DMS53 treated with DMSO at 0.1 percent for 48 hours (cell line): ENCODE data around the gene CHRM2.

Source experiments
- DNase-seq: peaks from one replicate; lab custom pipeline; 2025; ENCODE audit not compliant: unreplicated experiment; lab: John Stamatoyannopoulos, UW

CHRM2 gene

DNA sequence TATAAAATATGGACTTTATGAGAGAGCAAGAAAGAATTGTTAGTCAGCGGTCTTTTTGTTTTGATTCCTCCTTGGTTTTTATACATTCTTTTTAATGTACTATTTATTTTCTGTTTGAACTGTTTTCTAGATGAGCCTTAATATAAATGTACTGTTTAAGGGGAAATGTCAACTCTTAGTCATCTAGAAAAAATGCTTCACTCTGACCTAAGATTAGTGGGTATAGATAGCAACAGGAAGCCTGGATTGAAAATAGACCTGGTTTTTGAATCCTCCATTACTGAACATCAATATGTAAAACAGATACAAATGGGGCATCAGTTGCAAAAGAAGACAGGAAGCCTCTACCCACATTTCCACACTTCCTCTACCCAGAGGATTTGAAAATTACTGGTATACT, 87.8 kb downstream of the CHRM2 start:
- peak; percentile 13 for DNase-seq

DNA sequence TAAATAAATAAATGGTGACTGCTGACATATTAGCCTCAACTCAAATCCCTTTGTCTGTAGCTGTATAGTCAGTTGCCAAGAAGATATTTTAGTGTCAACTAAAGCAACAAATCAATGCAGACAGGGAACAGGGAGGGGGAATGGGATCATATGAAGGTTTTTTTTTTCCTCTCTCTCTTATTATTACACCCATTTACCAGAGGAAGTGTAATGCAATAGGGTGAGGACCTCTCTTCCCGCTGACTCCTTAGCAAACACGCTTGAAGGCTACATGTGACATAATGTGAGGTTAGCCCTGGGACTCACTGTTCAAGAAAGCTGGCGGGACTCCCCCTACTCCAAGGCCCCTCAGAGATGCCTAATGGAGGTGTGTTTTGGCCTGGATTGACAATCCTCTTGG, 88.2 kb downstream of the CHRM2 start:
- DNase-seq, result no peak

DNA sequence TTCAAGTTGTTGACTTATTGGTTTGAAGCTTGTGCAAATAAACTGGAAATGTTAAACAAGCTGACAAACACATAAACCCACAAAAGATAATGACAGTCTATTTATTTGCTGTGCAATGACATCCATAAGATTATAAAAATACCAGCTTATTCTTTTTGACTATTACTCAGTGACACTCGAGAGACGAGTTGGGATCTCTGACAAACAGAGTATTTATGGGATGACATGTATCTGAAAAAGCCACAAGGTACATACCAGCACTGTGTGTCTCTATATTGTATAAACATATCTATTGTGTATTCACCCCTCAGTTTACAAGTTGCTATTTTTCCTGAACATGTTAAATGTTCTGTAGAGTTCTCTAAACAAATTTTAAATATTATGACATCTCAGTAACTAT, 88.9 kb downstream of the CHRM2 start:
- no peak for DNase-seq

DNA sequence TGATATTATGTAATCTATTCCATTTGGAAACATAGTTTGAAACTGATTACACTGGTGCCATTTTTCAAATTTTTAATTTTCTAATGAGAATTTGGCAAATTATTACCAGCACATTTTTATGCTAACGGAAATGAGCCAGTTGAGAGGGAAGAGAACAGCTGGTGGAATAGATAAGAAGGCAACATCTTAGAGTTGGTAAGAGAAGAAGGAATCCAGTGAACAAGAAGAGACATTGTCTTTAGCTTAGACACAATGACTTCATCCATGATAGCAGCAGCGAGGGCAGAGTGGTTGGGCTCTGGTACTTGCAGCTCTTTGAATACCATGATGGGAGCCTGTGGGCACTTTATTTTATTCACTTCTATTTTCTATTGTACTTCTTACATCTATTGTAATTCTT, 89.6 kb downstream of the CHRM2 start:
- DNase-seq, result no peak

DNA sequence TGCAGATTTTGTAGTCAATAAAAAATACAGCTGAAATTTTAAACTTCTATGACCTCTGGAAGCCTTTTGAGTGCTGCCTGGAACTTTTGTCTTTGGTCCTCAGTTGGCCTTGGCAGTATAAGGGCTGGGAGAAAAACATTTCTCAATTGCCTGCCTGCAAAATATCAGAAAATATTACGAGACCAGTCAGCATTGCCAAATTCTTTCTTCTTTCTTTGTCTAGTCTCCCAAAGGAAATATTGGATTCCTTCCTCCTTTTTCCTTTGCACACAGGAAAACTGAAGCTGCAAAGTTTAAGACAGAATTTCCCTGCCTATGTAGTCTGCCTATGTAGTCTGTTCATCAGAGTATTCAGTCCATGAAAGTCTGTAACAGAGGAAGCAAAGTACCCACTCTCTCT, 95.9 kb downstream of the CHRM2 start:
- DNase-seq, result no peak

DNA sequence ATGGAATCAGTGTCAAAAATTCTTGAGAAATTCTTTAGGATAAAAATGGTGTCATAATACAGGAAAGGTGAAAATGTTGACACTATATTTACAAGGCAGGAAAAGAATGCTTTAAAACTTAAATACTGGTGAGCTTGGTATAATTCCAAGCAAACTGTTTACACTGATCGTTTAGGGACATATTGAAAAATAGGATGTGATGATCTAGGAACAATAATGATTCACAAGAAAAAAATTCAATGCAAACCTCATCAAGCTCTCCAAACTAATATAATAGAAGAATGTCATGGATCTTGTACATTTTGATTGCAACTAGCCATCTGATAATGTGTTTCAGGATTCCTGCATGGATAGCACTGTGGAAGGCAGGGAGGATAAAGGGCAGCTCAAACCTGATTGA, 98.4 kb downstream of the CHRM2 start:
- no peak for DNase-seq

DNA sequence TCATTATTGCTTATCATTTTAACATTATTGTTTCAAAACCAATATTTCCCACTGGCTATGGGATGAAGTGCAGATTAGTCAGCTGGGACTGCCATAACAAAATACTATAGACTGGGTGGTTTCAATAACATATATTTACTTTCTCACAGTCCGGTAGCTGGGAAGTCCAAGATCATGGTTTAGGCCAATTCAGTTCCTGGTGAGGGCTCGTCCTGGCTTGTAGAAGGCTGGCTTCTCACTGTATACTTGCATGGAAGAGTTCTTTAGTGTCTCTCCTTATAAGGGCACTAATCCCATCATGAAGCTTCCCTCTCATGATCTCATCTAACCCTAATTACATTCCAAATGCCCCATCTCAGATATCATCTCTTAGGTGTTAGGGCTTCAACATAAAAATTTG, 101.3 kb downstream of the CHRM2 start:
- DNase-seq, result no peak

DNA sequence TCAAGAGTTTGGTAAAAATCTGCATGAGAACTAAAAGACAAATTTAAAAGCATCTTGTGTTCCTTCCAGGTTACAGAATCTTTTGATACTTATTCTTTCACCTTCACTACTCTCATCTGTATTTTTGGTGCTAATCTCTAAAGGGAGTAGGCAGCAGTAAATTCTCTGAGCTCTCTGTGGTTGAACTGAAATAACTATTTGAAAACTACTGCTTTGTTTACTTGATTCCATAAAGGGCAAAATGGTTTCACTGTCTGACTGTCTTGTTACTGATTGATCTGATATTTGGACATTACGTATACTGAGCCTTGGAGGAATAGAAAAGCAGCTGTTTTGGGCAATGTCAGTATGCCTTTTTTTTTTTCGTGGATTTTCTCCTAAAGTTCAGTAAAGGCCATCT, 103.3 kb downstream of the CHRM2 start:
- DNase-seq, result no peak

DNA sequence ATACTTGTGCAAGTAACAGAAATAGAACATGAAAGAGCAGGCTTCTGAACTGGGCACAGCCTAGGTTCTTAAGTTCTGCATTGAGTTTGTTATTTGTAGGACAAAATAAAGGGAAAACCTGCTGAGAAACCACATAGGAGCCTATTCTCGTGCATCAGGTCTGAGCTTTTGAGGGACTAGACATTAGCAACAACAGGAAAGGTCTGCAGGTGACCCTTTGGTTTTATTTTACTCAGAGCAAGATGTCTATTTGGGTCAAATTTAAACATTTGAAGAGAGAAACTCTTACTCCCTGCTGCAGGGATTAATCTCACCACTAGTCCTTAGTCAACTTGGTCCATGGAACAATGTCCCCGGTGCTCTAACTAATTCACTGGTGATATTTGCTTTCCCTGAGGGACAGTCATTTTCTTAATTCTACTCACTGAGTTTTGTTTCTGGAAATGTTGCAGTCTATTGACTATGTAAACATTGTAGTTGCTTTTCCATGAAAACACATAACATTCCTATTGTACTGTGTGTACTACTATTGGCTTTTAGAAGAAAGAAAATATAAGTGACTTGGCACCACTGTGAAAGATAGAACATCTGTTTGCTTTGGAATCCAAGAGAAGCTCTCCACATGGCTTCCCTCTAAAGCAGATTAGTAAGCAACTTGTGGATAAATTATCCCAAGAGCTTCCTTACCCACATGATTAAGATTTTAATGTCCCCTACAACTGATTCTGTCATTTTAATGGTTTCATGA, 108.2 kb downstream of the CHRM2 start:
- peak; percentile 19 for DNase-seq

DNA sequence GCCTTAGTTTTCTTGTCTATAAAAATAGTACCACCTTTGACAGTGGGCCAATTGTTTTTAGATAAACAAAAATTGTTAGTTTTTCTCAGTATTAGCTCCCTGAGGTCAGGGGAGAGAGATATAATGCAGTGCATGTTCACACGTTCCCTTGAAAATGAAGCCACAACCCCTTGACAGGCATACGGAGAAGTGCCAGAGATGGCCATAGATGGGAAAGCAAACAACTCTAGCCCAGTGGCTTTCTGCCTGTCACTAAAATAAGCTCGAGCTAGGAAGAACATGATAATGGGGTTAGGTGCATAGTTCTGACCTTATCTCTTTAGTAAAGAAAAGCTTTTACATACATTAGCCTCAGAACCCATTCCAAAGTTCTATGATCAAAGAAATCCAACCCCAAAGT, 124.9 kb downstream of the CHRM2 start:
- DNase-seq, result no peak

DNA sequence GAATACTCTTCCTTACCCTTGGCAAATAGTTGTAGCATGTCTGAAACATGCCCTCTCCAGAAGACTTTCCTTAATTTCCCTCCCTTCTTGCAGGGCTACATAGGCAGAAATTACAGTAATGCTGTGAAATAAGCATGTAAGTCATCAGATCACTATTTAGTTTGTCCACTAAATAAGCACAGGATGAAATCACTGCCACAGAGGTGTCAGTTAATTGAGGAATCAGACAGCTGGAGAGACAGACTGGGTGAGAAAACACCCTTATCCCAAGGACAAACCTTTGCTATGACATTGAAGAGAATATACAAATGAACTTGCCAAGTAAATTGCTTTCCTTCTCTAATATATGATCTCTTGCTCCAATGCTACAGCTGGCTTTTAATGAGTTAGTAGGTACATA, 129.3 kb downstream of the CHRM2 start:
- no peak for DNase-seq

DNA sequence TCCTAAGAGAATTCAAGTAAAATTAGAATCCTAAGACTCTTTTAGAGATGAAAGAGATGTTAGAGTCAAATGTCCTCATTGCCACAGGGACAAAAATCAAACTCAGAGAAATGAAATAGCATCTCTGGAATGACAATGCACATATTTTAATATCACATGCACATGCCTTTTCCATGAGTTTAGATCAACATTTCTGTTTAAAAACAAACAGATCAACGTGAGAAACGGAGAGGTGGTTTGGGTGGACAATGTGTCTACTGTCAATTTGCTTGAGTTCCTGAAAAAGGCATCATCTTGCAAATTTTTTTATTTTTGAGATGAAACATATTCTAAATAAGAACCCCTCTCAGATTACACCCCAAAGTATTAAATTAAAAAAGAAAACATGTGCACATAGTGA, 130.0 kb downstream of the CHRM2 start:
- DNase-seq, result no peak

DNA sequence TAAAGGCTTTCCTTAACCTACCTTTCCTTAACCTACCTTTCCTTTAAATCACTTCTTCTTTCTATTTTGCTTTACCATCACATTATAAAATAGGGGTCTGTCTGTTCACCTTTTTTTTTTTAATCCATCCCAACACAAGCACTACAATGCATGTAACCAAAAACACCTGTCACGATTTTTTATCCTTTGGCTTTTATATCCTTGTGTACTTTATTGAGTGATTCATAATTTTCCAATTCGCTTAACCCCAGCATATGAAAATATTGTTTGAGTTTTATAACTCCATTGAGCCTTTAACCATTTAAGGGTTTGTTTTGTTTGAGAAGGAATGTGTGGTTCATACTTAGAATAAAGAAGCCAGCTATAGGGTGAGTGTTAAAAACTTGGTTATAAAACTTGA, 132.2 kb downstream of the CHRM2 start:
- no peak for DNase-seq

DNA sequence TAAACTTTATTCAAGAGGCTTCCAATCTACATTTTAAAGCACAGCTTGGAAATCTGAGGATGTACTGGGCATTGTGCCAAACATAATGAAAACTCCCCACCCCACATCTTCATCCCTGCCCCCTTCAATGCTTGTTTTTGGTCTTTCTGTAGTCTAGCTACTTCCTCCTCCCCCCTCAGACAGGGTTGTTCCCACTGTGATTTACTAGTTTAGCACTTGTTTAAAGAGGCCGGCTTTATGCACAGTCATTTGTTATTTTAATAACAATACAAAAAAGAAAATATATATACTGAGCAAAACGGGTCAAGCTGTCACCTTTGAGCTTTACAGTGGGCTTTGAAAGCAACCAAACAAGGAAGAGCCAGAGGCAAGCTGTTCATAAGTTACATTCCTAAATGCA, 132.6 kb downstream of the CHRM2 start:
- DNase-seq, result no peak

DNA sequence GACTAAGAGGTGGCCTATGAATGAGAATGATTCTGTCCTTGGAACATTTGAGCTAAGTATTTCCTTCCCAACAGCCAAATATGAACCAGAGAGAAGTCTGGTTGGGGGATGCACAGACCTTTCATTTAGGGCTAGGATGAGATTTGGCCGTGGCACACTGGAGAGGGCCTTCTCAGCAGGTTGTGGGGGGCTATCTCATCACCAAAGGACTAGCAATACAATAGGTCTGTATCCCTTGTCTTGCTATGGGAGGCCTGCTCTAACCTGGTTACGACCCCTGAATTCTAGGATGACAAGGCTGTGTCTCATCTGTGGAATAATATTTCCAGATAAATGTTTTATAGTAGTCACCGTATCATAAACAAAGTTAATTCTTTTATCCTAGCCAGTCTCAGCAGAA, 133.0 kb downstream of the CHRM2 start:
- no peak for DNase-seq

DNA sequence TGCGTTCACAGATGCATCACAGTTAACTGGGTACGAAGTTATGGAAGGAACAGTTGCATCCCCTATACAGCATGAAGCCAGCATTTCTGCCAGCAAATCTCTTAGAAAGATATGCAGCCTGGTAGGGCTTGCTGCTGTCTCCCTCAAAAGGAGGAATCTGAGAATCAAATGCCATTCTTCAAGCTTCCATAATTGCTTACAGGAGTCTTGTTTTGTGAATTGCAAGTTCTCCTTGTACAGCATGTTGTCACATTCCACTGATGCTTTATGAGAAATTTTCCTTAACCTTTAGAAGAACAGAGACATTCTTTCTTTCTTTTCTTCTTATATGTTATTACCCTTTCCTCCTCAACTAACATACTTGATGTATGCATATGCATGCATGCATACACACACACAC, 134.6 kb downstream of the CHRM2 start:
- no peak for DNase-seq

DNA sequence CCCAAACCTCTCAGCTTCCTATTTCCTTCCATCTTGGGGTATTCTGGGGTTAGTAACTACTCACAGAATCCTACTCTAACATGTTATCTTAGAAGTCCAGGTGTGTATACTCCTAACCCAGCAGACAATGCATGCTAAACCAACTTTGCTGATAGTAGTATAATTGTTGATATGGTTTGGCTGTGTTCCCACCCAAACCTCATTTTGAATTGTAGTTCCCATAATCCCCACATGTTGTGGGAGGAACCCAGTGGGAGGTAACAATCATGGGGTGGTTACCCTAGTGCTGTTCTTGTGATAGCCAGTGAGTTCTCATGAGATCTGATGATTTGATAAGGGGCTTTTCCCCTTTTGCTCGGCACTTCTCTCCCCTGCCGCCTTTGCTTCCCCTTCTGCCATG, 135.1 kb downstream of the CHRM2 start:
- no peak for DNase-seq

DNA sequence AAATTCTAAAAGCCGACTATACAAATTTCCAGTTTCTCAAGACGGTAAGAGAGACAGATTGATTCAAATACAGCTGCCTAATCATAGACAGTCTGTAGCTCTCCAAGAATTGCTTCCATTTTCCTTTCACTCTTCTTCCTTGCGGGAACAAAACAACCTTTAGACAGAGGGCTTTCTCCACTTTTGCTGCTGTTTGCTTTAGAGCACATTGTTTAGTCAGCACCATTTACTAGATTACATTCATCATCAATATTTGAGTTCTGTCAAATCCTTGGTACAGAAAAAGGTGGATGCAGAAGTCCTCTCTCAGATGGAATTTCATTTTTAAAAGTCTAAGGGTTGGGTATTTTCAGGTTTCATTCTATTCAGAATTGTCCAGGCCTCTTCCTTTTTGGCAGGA, 137.4 kb downstream of the CHRM2 start:
- no peak for DNase-seq

DNA sequence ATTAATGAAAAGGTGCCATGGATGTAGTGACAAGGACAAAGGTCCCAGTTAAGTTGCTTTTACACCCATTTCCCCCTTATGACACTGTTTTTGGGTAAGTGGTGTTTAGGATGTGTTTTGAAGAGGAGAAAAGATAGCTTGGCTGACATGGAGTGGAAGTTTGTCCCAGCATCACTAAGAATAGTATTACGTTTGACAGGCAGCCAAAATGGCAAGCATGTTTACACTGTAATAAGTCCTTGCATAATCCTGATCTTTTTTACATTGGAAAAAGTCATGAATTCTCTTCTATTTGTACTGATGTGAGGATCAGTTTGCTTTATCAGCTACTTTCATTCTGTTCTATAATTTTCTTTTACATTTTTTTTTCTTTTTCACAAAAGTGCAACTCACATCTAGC, 137.8 kb downstream of the CHRM2 start:
- no peak for DNase-seq

DNA sequence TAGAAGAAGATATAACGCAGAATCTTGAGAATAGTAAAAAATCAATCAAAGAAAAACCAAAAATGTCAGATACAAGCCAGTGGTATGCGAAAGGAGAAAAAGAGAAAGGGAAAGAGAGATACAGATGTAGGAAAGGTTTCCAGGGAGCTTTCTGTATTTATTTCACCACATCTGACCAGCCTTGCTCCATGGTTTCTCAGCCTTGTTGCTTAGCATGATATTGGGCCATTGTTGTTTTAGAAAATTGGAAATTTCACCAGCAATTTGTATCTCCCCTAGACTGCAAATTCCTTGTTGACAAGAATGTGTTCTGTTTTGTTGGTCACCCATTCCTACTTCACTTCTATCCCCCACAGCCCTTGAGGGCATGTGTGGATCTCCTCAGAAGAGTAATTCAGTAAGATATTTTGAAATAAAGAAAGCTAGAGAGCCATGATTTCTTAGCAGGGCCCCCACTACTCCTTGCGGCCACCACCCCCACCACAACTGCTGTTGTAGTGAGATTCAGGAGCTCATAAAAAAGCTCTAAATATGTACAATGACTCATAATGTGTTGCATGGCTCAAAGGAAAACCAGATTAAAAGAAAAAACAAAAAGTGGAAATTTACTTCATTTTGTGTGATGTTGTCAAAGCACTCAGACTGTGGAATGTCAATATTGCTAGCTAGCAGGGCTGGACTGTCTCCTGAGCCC, 138.7 kb downstream of the CHRM2 start:
- DNase-seq, result no peak

DNA sequence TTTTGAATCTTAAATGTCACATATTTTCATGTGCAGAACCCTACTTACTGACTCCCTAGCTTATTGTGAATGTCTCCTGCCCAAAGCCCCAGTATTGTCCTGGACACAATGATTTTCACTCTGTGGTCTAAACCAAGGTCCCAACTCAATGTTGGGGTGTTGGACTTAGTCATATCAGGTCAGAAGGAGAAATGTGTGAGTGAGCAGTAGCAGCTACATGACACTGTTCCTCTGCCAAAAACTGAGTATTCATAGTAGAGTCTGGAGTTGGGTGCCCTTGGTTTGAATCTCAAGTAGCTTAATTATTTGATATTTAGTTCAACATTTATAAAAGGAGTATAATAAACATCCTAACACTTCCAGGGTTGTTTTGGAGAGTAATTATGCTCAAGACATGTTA, 141.0 kb downstream of the CHRM2 start:
- no peak for DNase-seq

DNA sequence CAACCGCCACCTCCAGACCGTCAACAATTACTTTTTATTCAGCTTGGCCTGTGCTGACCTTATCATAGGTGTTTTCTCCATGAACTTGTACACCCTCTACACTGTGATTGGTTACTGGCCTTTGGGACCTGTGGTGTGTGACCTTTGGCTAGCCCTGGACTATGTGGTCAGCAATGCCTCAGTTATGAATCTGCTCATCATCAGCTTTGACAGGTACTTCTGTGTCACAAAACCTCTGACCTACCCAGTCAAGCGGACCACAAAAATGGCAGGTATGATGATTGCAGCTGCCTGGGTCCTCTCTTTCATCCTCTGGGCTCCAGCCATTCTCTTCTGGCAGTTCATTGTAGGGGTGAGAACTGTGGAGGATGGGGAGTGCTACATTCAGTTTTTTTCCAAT, 146.6 kb downstream of the CHRM2 start:
- DNase-seq, result no peak

DNA sequence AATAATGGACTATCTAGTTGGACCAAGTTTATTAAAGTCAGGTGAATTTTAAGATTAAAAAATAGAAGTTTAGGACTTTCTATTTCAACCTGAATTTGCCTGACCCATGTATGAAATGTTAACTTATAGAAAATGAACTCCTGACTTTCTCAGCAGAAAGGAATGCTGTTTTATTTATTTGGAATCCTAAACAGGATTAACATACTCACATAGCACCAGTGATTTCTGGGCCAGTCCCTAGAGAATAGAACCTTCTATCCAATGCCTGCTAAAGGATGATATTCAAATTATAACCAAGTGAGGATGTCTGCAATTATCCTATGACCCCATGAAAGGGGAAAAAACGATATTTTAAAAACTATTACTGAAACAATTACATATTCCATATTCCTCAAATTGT, 148.8 kb downstream of the CHRM2 start:
- no peak for DNase-seq
